Esophagus muscularis mucosa (tissue), 4 donors: ENCODE data around the gene LRP2. TPM values are rescaled to one million over a fixed set of nuclear protein-coding genes. Genes with fewer than 3 reads are reported as not detected.

Source experiments
- DNase-seq: peaks from one replicate; pipeline ENCODE4 v3.0.0-alpha.2; 2017; ENCODE audit errors: extremely low spot score
- H3K27ac ChIP-seq, 4 donors: fragments of 200-600 bp; sonication (generic); replicated peaks in 1 of 4; 1 replicate in 3 of 4; 2 replicates in 1 of 4; pipeline ENCODE4 v1.5.1; 2016 to 2019; ENCODE audit warnings: mild to moderate bottlenecking in 1 of 4
- H3K27me3 ChIP-seq, 4 donors: fragments of 200-600 bp; sonication (generic); one replicate each; pipeline versions ENCODE4 v1.5.1 to v1.6.0; 2016 to 2019
- H3K36me3 ChIP-seq, 4 donors: fragments of 200-600 bp; sonication (generic); one replicate each; pipeline ENCODE4 v1.5.1; 2016 to 2019
- H3K4me1 ChIP-seq, 4 donors: fragments of 200-600 bp; sonication (generic); one replicate each; pipeline ENCODE4 v1.5.1; 2016 to 2019
- H3K4me3 ChIP-seq, 4 donors: fragments of 200-600 bp; sonication (generic); 1 replicate in 2 of 4; 2 replicates in 2 of 4; pipeline ENCODE4 v1.5.1; 2016 to 2019; ENCODE audit warnings: mild to moderate bottlenecking in 4 of 4, moderate library complexity in 1 of 4
- H3K9me3 ChIP-seq, 4 donors: fragments of 200-600 bp; sonication (generic); 1 replicate in 3 of 4; 2 replicates in 1 of 4; pipeline ENCODE4 v1.5.1; 2016 to 2019
- EP300 ChIP-seq: sonication (generic); formaldehyde crosslinking; IDR thresholded peaks from one replicate; pipeline ENCODE4 v1.6.1; 2017; ENCODE audit warnings: antibody characterized with exemption
- POLR2A ChIP-seq: fragments of 450-650 bp; IDR thresholded peaks from one replicate; pipeline ENCODE4 v1.6.1; 2017; ENCODE audit warnings: antibody characterized with exemption, moderate library complexity, mild to moderate bottlenecking, low read depth
- POLR2AphosphoS5 ChIP-seq, 2 donors: sonication (generic); formaldehyde crosslinking; IDR thresholded peaks; one replicate each; pipeline ENCODE4 v1.6.1; 2017; ENCODE audit warnings: antibody characterized with exemption in 2 of 2
- WGBS: methylation state at CpG from one replicate; pipeline ENCODE4 v1.1.5; 2018; 5-methylcytosine and 5-hydroxymethylcytosine counted together
- intact Hi-C: fragments of 100-400 bp; cut with DNase I; formaldehyde crosslinking; loops from one replicate; pipeline ENCODE4 v1.15.1; 2023
- total RNA-seq, 4 donors: library from RNA; depleted of rRNA; stranded (reverse); fragments of >200 nt; gene quantifications; one replicate each; pipeline versions ENCODE4 v1.1.0 to v1.2.1, GENCODE V29; 2016
- TF ChIP-seq, protein P1 (sequence below), 3 experiments: fragments of 200-600 bp in 2 of 3; fragments of 450-650 bp in 1 of 3; sonication (generic) in 2 of 3; IDR thresholded peaks; one replicate each; pipeline ENCODE4 v1.5.1; 2017 to 2019; ENCODE audit warnings: antibody characterized with exemption in 3 of 3, mild to moderate bottlenecking in 2 of 3, moderate library complexity in 1 of 3

Gene LRP2
- total RNA-seq, 4 donors from 2014 or later: not detected

DNA sequence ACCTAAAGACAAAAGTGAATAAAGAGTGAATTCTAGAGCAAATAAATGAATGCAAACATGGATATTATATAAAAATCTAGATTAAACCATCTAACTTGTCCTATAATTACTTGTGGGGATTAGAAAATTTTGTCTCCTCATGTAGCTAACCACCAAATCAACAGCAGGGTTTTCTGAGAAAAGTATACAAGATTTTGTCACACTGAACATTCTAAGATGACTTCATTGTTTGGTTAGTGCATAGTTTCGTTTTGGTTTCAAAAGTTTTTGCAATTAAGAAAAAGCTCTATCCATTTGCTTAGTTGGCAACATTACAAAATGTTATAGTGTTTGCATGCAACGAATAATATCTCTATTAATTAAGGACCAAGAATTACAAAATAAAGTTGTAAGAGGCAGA is 125.0 kb downstream of the LRP2 start:
- H3K36me3 ChIP-seq: no peaks in the 10 kb centered on the region
- DNase-seq: no peak
- peaks cover 0 to 16% (median 7%) of the 10 kb centered on the region in 4 donors for H3K4me1 ChIP-seq
- H3K4me3 ChIP-seq: no peak overlapping the region
- H3K27ac ChIP-seq: no peak overlapping the region
- 56% methylated on average over 2 of the region's 2 CpGs for WGBS
- no peak for TF ChIP-seq EP300
- TF ChIP-seq, protein P1, sequence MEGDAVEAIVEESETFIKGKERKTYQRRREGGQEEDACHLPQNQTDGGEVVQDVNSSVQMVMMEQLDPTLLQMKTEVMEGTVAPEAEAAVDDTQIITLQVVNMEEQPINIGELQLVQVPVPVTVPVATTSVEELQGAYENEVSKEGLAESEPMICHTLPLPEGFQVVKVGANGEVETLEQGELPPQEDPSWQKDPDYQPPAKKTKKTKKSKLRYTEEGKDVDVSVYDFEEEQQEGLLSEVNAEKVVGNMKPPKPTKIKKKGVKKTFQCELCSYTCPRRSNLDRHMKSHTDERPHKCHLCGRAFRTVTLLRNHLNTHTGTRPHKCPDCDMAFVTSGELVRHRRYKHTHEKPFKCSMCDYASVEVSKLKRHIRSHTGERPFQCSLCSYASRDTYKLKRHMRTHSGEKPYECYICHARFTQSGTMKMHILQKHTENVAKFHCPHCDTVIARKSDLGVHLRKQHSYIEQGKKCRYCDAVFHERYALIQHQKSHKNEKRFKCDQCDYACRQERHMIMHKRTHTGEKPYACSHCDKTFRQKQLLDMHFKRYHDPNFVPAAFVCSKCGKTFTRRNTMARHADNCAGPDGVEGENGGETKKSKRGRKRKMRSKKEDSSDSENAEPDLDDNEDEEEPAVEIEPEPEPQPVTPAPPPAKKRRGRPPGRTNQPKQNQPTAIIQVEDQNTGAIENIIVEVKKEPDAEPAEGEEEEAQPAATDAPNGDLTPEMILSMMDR (IDR thresholded peaks at IDR 0.05): no peak
- TF ChIP-seq POLR2AphosphoS5 (IDR thresholded peaks at IDR 0.05): no peak
- no peak for TF ChIP-seq POLR2A
- H3K27me3 ChIP-seq: no peaks in the 10 kb centered on the region
- intact Hi-C loops: no loop called here
- no peaks in the 10 kb centered on the region for H3K9me3 ChIP-seq

DNA sequence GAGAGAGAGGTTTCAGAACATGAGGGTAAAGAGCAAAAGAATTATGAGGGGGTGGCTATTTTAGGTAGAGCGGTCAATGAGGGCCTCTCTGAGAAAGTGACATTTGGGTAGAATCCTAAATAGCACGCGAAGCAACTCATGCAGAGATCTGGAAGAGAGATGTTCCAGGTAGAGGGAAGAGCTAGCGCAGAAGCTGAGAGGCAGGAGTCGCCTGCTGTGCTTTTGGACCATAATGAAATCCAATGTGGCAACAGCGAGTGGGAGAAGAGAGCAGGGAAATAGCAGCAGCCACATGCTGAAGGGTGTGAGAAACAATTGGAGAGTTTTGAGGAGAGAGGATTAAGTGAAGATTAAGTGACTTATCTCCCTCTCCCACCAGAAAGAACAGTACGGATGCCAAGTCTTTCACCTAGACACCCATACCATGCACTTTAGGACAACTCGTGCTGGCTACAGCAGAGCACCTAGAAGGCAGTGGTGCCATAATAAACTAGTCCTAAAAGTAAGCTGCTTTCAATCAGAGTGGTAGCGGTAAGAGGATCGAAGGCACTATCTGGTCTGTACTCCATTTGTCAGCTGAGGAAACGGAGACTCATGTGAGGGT is 129.7 kb downstream of the LRP2 start:
- WGBS: 69% methylated on average over 11 of the region's 11 CpGs

DNA sequence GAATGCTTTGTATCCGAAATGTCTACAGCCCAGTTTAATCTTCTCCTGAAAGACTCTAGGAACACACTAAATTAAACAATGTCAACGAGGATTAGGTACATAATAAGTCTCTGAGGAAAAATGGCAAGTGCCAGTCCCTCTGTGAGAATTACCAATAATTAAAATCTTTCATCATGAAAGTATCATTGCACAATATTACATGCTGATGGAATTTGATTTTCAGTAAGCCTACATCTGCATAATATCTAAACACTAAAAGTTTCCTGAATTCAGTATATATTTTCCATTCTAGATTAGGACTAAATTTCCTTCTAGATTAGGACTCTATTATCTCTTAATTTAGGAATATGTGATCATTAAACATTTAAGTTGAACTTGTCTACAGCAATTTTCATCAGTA is 132.1 kb downstream of the LRP2 start:
- no peaks in the 10 kb centered on the region for H3K4me1 ChIP-seq
- intact Hi-C loops: no loop called here
- H3K27ac ChIP-seq: no peak overlapping the region
- no peak overlapping the region for H3K4me3 ChIP-seq
- 60% methylated on average over 2 of the region's 2 CpGs for WGBS
- no peaks in the 10 kb centered on the region for H3K36me3 ChIP-seq
- no peak for DNase-seq
- no peaks in the 10 kb centered on the region for H3K9me3 ChIP-seq
- H3K27me3 ChIP-seq: no peaks in the 10 kb centered on the region
- TF ChIP-seq, protein P1 (IDR thresholded peaks at IDR 0.05): no peak
- TF ChIP-seq POLR2A: no peak
- TF ChIP-seq EP300: no peak
- TF ChIP-seq POLR2AphosphoS5 (IDR thresholded peaks at IDR 0.05): no peak

More for the DNA sequence above, 129.7 kb downstream of the LRP2 start:
- Histone ChIP-seq H3K36me3 (no peaks in the 10 kb centered on the region), H3K27ac (no peak overlapping the region), H3K27me3 (no peaks in the 10 kb centered on the region), H3K4me1 (peaks cover 0 to 5% (median 1%) of the 10 kb centered on the region in 4 donors), H3K4me3 (no peak overlapping the region), H3K9me3 (no peaks in the 10 kb centered on the region)
- intact Hi-C loops: no loop called here
- no peak for DNase-seq
- no peak for TF ChIP-seq POLR2AphosphoS5 (IDR thresholded peaks at IDR 0.05)
- no peak for TF ChIP-seq EP300
- TF ChIP-seq, protein P1 (IDR thresholded peaks at IDR 0.05): no peak
- no peak for TF ChIP-seq POLR2A

DNA sequence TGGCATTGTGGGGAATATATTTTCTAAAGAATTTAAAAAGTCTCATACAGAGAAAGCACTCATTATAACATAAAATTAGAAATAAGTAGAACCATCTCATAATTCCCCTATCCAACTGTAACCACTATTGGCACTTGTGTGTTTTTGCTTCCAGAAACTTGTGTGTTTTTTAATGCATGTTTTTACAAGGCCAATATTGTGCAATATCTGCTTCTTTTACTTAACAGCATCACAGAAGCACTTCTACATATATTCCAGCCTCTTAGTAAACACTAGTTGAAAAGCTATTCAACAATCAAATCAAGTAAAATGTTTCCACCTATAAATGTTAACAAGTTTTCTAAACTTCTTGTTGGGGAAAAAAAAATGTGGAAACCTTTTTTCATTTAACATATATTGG is 132.7 kb downstream of the LRP2 start:
- H3K27ac ChIP-seq: no peak overlapping the region
- H3K9me3 ChIP-seq: no peaks in the 10 kb centered on the region
- H3K4me3 ChIP-seq: no peak overlapping the region
- no peaks in the 10 kb centered on the region for H3K27me3 ChIP-seq
- intact Hi-C loops: no loop called here
- no peak for DNase-seq
- H3K36me3 ChIP-seq: no peaks in the 10 kb centered on the region
- no peak for TF ChIP-seq POLR2A
- TF ChIP-seq, protein P1 (IDR thresholded peaks at IDR 0.05): no peak
- TF ChIP-seq POLR2AphosphoS5 (IDR thresholded peaks at IDR 0.05): no peak
- no peak for TF ChIP-seq EP300
- no peaks in the 10 kb centered on the region for H3K4me1 ChIP-seq

DNA sequence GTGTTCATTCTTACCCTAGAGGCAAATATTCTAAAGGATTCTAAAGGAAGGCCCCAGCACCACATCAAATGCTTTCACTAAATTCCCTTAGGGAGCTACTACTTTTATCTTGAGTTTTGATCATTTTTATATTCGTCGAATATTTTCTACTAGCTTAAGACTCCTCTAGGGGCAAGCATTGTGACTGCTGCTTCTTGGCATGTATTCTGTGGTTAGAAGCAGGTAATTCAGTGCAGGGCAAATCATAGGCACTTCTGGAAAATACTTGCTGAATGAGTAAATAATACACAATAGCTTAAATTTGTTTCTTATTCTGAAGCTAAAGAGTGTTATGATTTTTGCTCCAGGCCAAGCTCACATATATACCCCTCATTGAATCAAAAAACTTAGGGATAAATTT is 136.4 kb downstream of the LRP2 start:
- Histone ChIP-seq H3K9me3 (no peaks in the 10 kb centered on the region), H3K36me3 (no peaks in the 10 kb centered on the region), H3K4me1 (no peaks in the 10 kb centered on the region), H3K27me3 (no peaks in the 10 kb centered on the region), H3K4me3 (no peak overlapping the region), H3K27ac (no peak overlapping the region)
- DNase-seq: no peak
- WGBS: 91% methylated on average over 2 of the region's 2 CpGs
- intact Hi-C loops: no loop called here
- TF ChIP-seq, protein P1 (IDR thresholded peaks at IDR 0.05): no peak
- TF ChIP-seq POLR2AphosphoS5 (IDR thresholded peaks at IDR 0.05) (no peak), EP300 (no peak), POLR2A (no peak)
